ENCODE results near the gene FADS6.

DNA sequence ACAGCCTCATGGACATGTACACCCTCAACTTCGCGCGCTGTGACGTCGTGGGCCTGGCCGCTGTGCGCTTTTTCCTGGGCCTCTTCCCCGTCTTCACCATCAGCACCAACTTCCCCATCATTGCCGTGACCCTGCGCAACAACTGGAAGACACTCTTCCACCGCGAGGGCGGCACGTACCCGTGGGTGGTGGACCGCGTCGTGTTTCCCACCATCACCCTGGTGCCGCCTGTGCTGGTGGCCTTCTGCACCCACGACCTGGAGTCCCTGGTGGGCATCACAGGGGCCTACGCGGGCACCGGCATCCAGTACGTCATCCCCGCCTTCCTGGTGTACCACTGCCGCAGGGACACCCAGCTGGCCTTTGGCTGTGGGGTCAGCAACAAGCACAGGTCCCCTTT, 57.2 kb downstream of the FADS6 start:
- no peak for TF ChIP-seq POLR2A (IDR thresholded peaks at IDR 0.05)
- TF ChIP-seq, protein P1, sequence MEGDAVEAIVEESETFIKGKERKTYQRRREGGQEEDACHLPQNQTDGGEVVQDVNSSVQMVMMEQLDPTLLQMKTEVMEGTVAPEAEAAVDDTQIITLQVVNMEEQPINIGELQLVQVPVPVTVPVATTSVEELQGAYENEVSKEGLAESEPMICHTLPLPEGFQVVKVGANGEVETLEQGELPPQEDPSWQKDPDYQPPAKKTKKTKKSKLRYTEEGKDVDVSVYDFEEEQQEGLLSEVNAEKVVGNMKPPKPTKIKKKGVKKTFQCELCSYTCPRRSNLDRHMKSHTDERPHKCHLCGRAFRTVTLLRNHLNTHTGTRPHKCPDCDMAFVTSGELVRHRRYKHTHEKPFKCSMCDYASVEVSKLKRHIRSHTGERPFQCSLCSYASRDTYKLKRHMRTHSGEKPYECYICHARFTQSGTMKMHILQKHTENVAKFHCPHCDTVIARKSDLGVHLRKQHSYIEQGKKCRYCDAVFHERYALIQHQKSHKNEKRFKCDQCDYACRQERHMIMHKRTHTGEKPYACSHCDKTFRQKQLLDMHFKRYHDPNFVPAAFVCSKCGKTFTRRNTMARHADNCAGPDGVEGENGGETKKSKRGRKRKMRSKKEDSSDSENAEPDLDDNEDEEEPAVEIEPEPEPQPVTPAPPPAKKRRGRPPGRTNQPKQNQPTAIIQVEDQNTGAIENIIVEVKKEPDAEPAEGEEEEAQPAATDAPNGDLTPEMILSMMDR (IDR thresholded peaks at IDR 0.05) = no peak
